ENCODE measurements around the gene SEPTIN12.

- TF ChIP-seq CREB1 (IDR thresholded peaks at IDR 0.05; ENCODE audit: low read depth) (no peak), ZNF274 (IDR thresholded peaks at IDR 0.05; ENCODE audit: insufficient read depth, insufficient read length) (no peak), ETV6 (conservative IDR thresholded peaks at IDR 0.05 in 1 of 2, IDR thresholded peaks at IDR 0.05 in 1 of 2; ENCODE audit: borderline replicate concordance in 1 of 2, low read depth in 1 of 2) (no peak), RCOR1 (conservative IDR thresholded peaks at IDR 0.05; ENCODE audit: low read depth, low read length) (no peak)
- TF ChIP-seq, protein P1, sequence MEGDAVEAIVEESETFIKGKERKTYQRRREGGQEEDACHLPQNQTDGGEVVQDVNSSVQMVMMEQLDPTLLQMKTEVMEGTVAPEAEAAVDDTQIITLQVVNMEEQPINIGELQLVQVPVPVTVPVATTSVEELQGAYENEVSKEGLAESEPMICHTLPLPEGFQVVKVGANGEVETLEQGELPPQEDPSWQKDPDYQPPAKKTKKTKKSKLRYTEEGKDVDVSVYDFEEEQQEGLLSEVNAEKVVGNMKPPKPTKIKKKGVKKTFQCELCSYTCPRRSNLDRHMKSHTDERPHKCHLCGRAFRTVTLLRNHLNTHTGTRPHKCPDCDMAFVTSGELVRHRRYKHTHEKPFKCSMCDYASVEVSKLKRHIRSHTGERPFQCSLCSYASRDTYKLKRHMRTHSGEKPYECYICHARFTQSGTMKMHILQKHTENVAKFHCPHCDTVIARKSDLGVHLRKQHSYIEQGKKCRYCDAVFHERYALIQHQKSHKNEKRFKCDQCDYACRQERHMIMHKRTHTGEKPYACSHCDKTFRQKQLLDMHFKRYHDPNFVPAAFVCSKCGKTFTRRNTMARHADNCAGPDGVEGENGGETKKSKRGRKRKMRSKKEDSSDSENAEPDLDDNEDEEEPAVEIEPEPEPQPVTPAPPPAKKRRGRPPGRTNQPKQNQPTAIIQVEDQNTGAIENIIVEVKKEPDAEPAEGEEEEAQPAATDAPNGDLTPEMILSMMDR (IDR thresholded peaks at IDR 0.05 in 2 of 3, conservative IDR thresholded peaks at IDR 0.05 in 1 of 3; ENCODE audit: control insufficient read depth in 2 of 3, extremely low read depth in 1 of 3, insufficient read depth in 1 of 3, low read depth in 3 of 3, low read length in 3 of 3) = no peak
- TF ChIP-seq, protein P2, sequence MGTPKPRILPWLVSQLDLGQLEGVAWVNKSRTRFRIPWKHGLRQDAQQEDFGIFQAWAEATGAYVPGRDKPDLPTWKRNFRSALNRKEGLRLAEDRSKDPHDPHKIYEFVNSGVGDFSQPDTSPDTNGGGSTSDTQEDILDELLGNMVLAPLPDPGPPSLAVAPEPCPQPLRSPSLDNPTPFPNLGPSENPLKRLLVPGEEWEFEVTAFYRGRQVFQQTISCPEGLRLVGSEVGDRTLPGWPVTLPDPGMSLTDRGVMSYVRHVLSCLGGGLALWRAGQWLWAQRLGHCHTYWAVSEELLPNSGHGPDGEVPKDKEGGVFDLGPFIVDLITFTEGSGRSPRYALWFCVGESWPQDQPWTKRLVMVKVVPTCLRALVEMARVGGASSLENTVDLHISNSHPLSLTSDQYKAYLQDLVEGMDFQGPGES (IDR thresholded peaks at IDR 0.05) = no peak
Observed at GRCh38 chr16:4826526-4826925, 38.4 kb upstream of the SEPTIN12 start.
